ENCODE measurements around the gene BIN2.
"Not testable (repeated sequence)": the region's sequence is repeated elsewhere in the genome, so short reads cannot be mapped to it uniquely, and the experiment has no call there.

The BIN2 gene

DNA sequence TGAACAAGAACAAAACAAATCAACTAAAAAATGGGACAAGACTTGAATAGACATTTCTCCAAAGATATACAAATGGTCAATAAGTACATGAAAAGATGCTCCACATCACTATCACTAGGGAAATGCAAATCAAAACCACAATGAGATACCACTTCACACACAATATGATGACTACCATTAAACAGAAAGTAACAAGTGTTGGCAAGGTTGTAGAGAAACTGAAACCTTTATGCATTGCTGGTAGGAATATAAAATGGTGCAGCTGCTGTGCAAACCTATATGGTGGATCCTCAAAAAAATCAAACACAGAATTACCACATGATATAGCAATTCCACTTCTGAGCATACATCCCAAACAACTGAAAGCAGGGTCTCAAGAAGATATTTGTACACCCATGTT is 59.0 kb downstream of the BIN2 start:
- DNase-seq (ENCODE audit: insufficient read length, low spot score): no peak
- FAIRE-seq: no peak

GRCh38 chr12:51264297-51264696 is 59.7 kb downstream of the BIN2 start:
- FAIRE-seq: no peak

DNA sequence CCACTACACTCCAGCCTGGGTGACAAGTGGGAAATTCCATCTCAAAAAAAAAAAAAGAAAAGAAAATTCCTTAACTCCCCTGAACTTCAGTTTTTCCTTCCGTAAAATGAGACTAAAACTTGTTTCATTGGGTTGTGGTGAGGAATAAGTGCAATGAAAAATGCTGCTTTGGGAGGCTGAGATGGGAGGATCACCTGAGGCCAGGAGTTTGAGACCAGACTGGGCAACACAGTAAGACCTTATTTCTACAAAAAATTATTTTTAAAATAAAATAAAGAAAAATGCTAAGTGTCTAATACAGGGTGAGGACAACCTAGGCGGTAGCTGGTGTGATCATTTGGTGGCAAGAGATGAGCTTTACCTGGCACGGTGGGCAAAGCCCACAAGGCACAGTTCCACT is 60.6 kb downstream of the BIN2 start:
- DNase-seq (ENCODE audit: insufficient read length, low spot score) (no peak), FAIRE-seq (no peak)

More at GRCh38 chr12:51264297-51264696, 59.7 kb downstream of the BIN2 start:
- DNase-seq (ENCODE audit: insufficient read length, low spot score): no peak

DNA sequence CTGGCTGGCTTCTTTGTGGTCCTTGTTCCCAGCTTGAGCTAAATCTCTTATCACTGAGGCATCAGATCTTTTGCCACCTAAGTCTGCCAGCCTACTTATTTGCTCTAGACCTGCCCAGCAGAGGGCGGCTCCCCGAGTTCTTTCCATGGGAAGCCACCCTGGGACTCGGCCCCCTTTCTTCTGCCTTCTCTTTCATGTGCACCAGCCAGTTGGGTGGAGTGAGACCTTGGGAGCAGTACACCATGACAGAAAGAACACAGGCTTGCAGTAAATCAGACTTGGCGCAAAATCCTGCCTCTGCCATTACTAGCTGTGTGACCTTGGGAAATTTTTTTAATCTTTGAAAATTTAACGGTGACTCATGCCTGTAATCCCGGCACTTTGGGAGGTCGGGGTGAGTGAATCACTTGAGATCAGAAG is 61.2 kb downstream of the BIN2 start:
- DNase-seq (ENCODE audit: insufficient read length, low spot score): no peak
- no peak for FAIRE-seq

DNA sequence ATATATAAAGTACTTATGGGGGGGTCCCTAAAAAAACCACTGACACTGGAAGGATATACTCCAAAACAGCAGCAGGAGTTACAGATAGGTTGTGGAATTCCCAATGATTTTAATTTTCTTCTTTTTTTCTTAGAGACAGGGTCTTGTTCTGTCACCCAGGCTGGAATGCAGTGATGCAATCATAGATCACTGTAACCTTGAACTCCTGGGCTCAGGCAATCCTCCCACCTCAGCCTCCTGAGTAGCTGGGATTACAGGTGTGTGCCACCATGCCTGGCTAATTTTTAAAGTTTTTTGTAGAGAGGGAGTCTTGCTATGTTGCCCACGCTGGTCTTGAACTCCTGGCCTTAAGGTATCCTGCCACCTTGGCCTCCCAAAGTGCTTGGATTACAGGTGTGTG is 64.4 kb downstream of the BIN2 start:
- not testable (repeated sequence) for DNase-seq (ENCODE audit: insufficient read length, low spot score); FAIRE-seq

GRCh38 chr12:51254536-51254935 is 69.4 kb downstream of the BIN2 start:
- DNase-seq (ENCODE audit: insufficient read length, low spot score) (no peak), FAIRE-seq (no peak)

DNA sequence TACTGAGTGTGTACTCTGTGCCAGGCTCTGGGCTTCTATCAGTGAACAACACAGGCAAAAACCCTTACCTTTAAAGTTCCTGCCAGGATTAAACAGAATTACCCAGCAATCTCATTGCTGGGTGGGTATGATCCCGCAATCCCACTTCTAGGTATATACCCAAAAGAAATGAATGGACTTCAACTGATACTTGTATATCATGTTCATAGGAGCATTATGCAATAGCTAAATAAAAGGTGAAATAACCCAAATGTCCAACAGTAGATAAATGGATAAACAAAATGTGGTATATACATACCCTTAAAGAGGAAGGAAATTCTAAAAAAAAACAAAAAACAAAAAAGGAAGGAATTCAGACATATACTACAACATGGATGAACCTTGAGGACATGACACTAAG is 70.7 kb downstream of the BIN2 start:
- FAIRE-seq (no peak), DNase-seq (ENCODE audit: insufficient read length, low spot score) (no peak)

GRCh38 chr12:51247523-51248206 is 76.3 kb downstream of the BIN2 start:
- FAIRE-seq: no peak
- no peak for DNase-seq (ENCODE audit: insufficient read length, low spot score)

GRCh38 chr12:51246254-51246853 is 77.6 kb downstream of the BIN2 start:
- FAIRE-seq (no peak), DNase-seq (ENCODE audit: insufficient read length, low spot score) (no peak)

- no peak for DNase-seq (ENCODE audit: insufficient read length, low spot score)
- FAIRE-seq: no peak
Measured at GRCh38 chr12:51245476-51246253, 78.3 kb downstream of the BIN2 start.

DNA sequence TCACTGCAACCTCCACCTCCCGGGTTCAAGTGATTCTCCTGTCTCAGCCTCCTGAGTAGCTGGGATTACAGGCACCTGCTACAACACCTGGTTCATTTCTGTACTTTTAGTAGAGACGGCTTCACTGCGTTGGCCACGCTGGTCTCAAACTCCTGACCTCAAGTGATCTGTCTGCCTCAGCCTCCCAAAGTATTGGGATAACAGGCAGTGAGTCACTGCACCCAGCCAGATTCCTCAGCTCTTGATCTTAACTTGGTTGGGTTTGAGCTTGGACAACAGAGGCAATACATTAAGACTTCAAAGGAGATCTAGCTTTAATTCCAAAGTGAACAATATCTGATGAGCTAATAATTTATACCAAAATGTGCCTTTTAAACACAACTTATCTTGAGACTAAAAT is 79.7 kb downstream of the BIN2 start:
- no peak for DNase-seq (ENCODE audit: insufficient read length, low spot score)
- FAIRE-seq: no peak

DNA sequence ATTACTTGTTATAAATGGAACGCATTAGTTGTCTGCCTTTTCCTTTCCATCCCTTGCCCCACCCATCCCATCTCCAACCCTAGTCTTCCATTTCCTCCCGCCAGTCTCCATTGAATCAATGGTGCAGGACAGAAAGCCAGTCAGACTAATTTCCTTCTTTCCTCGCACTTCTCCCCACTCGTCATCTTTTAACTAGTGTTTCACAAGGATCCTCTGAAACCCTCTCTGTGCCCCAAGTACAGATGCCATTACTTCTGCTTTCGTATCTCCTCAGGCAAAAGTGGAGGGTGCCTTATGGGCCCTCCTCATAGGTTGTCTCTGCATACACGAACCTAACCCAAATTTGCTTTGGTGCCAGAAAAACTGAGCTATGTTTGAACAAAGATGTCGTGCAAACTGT is 81.1 kb downstream of the BIN2 start:
- no peak for DNase-seq (ENCODE audit: insufficient read length, low spot score)
- no peak for FAIRE-seq

- DNase-seq (ENCODE audit: insufficient read length, low spot score): no peak
- FAIRE-seq: no peak
Measured at GRCh38 chr12:51242120-51242519, 81.9 kb downstream of the BIN2 start.

DNA sequence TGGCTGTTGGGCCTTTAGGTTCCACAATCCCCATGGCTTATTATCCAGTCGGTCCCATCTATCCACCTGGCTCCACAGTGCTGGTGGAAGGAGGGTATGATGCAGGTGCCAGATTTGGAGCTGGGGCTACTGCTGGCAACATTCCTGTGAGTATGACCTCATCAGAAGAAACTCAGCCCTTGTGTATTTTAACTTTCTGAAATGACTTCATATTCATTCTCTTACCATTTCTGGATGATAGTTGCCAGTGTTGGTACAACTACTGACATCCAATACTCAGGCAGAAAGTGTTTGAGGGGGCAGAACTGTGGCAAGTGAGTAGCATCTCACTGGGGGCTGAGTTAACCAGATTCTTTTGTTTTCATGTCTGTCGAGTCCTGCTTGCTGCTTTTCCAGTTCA is 83.0 kb downstream of the BIN2 start:
- DNase-seq (ENCODE audit: insufficient read length, low spot score) (no peak), FAIRE-seq (no peak)

GRCh38 chr12:51238510-51239334 is 85.3 kb downstream of the BIN2 start, which contains the start of gene DAZAP2:
DAZAP2 (plus strand) TSS chr12:51238826; CDS start chr12:51238908, 82 bp downstream.
- FAIRE-seq (peak; percentile 61), DNase-seq (ENCODE audit: insufficient read length, low spot score) (peak; percentile 94)

DNA sequence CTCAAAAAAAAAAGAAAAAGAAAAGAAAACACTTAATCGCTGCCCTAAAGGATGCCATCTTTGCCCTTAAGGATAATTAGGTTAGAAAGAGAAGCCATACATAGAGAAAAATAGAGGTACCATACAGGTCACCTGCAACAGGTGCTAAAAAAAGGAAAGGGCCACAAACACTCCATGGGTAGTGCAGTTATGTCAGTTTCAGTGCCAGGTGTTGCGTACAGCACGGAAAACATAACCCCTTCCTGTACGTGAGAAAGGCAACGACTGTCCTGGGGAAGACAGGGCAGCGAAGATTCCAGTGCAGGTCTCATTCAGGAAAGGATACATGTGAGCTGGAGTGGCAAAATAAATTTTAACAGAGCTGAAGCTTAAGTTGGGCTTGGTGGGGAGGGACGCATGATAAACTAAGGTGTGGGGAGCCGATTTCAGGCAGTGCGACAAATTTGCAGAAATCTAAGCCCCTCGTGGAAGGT is 85.9 kb downstream of the BIN2 start:
- FAIRE-seq (no peak), DNase-seq (ENCODE audit: insufficient read length, low spot score) (no peak)

- FAIRE-seq: no peak
Measured at GRCh38 chr12:51234530-51234929, 89.4 kb downstream of the BIN2 start.

GRCh38 chr12:51232642-51233041 is 91.3 kb downstream of the BIN2 start:
- DNase-seq (ENCODE audit: insufficient read length, low spot score) (no peak), FAIRE-seq (no peak)

More at GRCh38 chr12:51234530-51234929, 89.4 kb downstream of the BIN2 start:
- no peak for DNase-seq (ENCODE audit: insufficient read length, low spot score)

Measured in GM19239 (cell line).